GM12801 (cell line): ENCODE measurements around the gene ELOVL5.

Experiments used
- CTCF ChIP-seq: IDR thresholded peaks from one replicate; pipeline ENCODE4 v1.5.1; 2011; ENCODE audit warnings: control low read depth; ENCODE audit not compliant: insufficient read length; ENCODE audit errors: extremely low read depth

ELOVL5 gene

GRCh38 chr6:53236241-53236640 lies 112.5 kb downstream of the ELOVL5 start:
- no peak for TF ChIP-seq CTCF

- TF ChIP-seq CTCF = no peak
These were observed 113.2 kb downstream of the ELOVL5 start for GRCh38 chr6:53235508-53235907.

GRCh38 chr6:53233309-53233708 lies 115.4 kb downstream of the ELOVL5 start:
- TF ChIP-seq CTCF = no peak

- TF ChIP-seq CTCF = no peak
These were observed 117.8 kb downstream of the ELOVL5 start for GRCh38 chr6:53230775-53231467.

- no peak for TF ChIP-seq CTCF
These were observed 120.9 kb downstream of the ELOVL5 start for GRCh38 chr6:53227847-53228246.

GRCh38 chr6:53220605-53221004 lies 128.1 kb downstream of the ELOVL5 start:
- no peak for TF ChIP-seq CTCF
